Mesendoderm (in vitro differentiated cells): ENCODE data around the gene CHMP2A.
A peak's percentile ranks its signal among the peaks of the same experiment; 100 is the strongest.
"Not testable (repeated sequence)": the region's sequence is repeated elsewhere in the genome, so short reads cannot be mapped to it uniquely, and the experiment has no call there.

ENCODE experiments used
- DNase-seq: peaks from one replicate; pipeline ENCODE4 v3.0.0; 2013
- H2AK5ac ChIP-seq: 2 replicates; pipeline ENCODE4 v1.6.1; 2013; ENCODE audit warnings: low read length, inconsistent platforms
- H2BK120ac ChIP-seq: 2 replicates; pipeline ENCODE4 v1.6.1; 2013; ENCODE audit warnings: low read depth, mild to moderate bottlenecking, low read length, moderate library complexity, mixed read lengths
- H2BK15ac ChIP-seq: replicated peaks from 2 replicates; pipeline ENCODE4 v1.6.1; 2013; ENCODE audit warnings: low read depth, mild to moderate bottlenecking, moderate library complexity
- H2BK5ac ChIP-seq: 2 replicates; pipeline ENCODE4 v1.6.1; 2013; ENCODE audit warnings: low read length, inconsistent platforms
- H3K18ac ChIP-seq: 2 replicates; pipeline ENCODE4 v1.6.1; 2013; ENCODE audit warnings: mild to moderate bottlenecking, low read length, mixed read lengths
- H3K23ac ChIP-seq: one replicate; pipeline ENCODE4 v1.6.1; 2013; ENCODE audit warnings: low read length
- H3K27ac ChIP-seq: 2 replicates; pipeline ENCODE4 v1.5.1; 2013; ENCODE audit warnings: low read depth, mild to moderate bottlenecking, inconsistent platforms, low read length, moderate library complexity
- H3K27me3 ChIP-seq: 2 replicates; pipeline ENCODE4 v1.6.1; 2013; ENCODE audit warnings: low read length, control low read depth, mild to moderate bottlenecking, inconsistent platforms; ENCODE audit not compliant: insufficient read depth, poor library complexity
- H3K36me3 ChIP-seq: 2 replicates; pipeline ENCODE4 v1.6.1; 2013; ENCODE audit warnings: low read length, inconsistent platforms; ENCODE audit not compliant: control insufficient read depth, insufficient read depth
- H3K4ac ChIP-seq: one replicate; pipeline ENCODE4 v1.6.1; 2013; ENCODE audit warnings: low read depth, mild to moderate bottlenecking, low read length, moderate library complexity
- H3K4me1 ChIP-seq: 2 replicates; pipeline ENCODE4 v1.6.1; 2013; ENCODE audit warnings: low read depth, low read length, inconsistent platforms; ENCODE audit not compliant: control insufficient read depth
- H3K4me2 ChIP-seq: 2 replicates; pipeline ENCODE4 v1.6.1; 2013; ENCODE audit warnings: low read length
- H3K4me3 ChIP-seq: 2 replicates; pipeline ENCODE4 v1.5.1; 2013; ENCODE audit warnings: mild to moderate bottlenecking, low read length
- H3K56ac ChIP-seq: one replicate; pipeline ENCODE4 v1.6.1; 2013; ENCODE audit warnings: low read length
- H3K79me1 ChIP-seq: 2 replicates; pipeline ENCODE4 v1.6.1; 2013; ENCODE audit warnings: low read length, inconsistent platforms
- H3K79me2 ChIP-seq: 2 replicates; pipeline ENCODE4 v1.6.1; 2013; ENCODE audit warnings: mild to moderate bottlenecking, low read length; ENCODE audit not compliant: control insufficient read depth, insufficient read depth
- H3K9ac ChIP-seq: 2 replicates; pipeline ENCODE4 v1.6.1; 2013; ENCODE audit warnings: low read length, inconsistent platforms
- H4K5ac ChIP-seq: one replicate; pipeline ENCODE4 v1.6.1; 2013; ENCODE audit warnings: low read length
- H4K8ac ChIP-seq: one replicate; pipeline ENCODE4 v1.6.1; 2013; ENCODE audit warnings: low read depth, mild to moderate bottlenecking, control low read depth, low read length, moderate library complexity
- WGBS: extraction: QIAGEN DNeasy Blood & Tissue Kit; methylation state at CpG from one replicate; pipeline ENCODE4 v1.1.7; 2013; ENCODE audit warnings: low lambda C conversion rate, missing lambda C conversion rate; ENCODE audit not compliant: insufficient coverage; ENCODE audit errors: extremely low coverage; 5-methylcytosine and 5-hydroxymethylcytosine counted together

Gene CHMP2A

DNA sequence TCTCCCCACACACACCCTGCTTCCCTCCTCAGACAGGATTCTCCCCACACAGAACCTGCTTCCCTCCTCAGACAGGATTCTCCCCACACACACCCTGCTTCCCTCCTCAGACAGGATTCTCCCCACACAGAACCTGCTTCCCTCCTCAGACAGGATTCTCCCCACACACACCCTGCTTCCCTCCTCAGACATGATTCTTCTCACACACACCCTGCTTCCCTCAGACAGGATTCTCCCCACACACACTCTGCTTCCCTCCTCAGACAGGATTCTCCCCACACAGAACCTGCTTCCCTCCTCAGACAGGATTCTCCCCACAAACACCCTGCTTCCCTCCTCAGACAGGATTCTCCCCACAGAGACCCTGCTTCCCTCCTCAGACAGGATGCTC, 15.7 kb downstream of the CHMP2A start:
- H2BK120ac ChIP-seq, H3K9ac ChIP-seq, H3K27me3 ChIP-seq, H2BK5ac ChIP-seq, H3K79me2 ChIP-seq, H3K18ac ChIP-seq, H3K79me1 ChIP-seq, H4K5ac ChIP-seq, DNase-seq, H4K8ac ChIP-seq, H2BK15ac ChIP-seq, H3K4ac ChIP-seq, H3K4me3 ChIP-seq, H3K23ac ChIP-seq, H3K4me1 ChIP-seq, H3K36me3 ChIP-seq, H3K4me2 ChIP-seq, H3K27ac ChIP-seq: not testable (repeated sequence)
- Histone ChIP-seq H3K56ac (peak overlapping the region; percentile 73), H2AK5ac (peak overlapping the region; percentile 97)

DNA sequence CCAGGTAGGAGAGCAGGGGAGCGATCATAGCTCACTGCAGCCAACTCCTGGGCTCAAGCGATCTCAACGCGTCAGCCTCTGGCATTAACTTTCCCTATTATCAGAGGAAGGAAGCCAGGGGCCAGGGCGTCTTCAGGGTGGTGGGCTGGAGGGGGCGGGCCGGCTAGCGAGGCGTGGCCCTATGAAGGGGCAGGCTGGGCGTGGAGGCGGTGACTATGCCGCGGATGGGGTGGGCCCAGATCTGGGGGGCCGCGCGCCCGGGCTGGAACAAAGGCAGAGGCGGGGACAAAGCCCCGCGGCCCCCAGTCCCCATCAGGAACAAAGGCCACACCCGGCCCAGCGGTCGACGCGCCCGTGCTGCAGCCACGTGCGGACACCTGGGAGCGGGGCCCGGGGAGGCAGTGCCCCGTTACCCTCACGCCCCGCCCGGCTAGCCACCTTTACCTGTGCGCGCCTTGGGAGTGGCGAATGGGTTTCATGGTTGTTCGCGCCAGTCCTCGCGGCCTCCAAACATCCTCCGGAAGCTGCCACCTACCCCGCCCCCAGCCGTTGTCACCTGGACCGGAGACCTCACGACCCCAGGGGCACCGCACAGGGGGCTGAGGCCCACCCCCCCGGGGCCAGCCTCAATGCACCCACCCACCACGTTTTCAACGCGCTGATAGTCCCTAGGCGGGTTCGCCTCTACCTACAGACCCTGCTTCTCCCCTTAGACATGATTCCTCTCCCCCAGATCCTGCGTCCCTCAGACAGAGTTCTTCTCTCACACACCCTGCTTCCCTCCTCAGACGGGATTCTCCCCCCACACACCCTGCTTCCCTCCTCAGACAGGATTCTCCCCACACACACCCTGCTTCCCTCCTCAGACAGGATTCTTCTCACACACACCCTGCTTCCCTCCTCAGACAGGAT, 16.4 kb downstream of the CHMP2A start:
- peak; percentile 94 for DNase-seq
- Histone ChIP-seq H4K5ac (no peak overlapping the region), H2AK5ac (peak overlapping the region; percentile 90), H4K8ac (peak overlapping the region; percentile 57), H2BK15ac (no peak overlapping the region), H3K79me1 (no peaks in the 10 kb centered on the region), H3K18ac (peak overlapping the region; percentile 81), H3K4me2 (peak overlapping the region; percentile 78), H3K36me3 (no peaks in the 10 kb centered on the region), H3K27ac (peak overlapping the region; percentile 86), H3K4ac (peak overlapping the region; percentile 75), H2BK5ac (peak overlapping the region; percentile 80), H3K23ac (no peak overlapping the region), H2BK120ac (no peak overlapping the region), H3K79me2 (no peaks in the 10 kb centered on the region), H3K4me3 (no peak overlapping the region), H3K56ac (peak overlapping the region; percentile 94), H3K27me3 (no peaks in the 10 kb centered on the region), H3K9ac (peak overlapping the region; percentile 84), H3K4me1 (no peaks in the 10 kb centered on the region)
- WGBS: no CpG with 5 or more reads among the region's 55 CpGs

- Histone ChIP-seq H2AK5ac (no peak overlapping the region), H3K4me3 (no peak overlapping the region), H2BK5ac (no peak overlapping the region), H2BK15ac (no peak overlapping the region), H3K23ac (no peak overlapping the region), H4K8ac (no peak overlapping the region), H3K9ac (peak overlapping the region; percentile 70), H3K27me3 (no peaks in the 10 kb centered on the region), H3K79me2 (no peaks in the 10 kb centered on the region), H2BK120ac (no peak overlapping the region), H3K79me1 (no peaks in the 10 kb centered on the region), H3K4me2 (no peak overlapping the region), H3K4me1 (no peaks in the 10 kb centered on the region), H3K27ac (no peak overlapping the region), H4K5ac (no peak overlapping the region), H3K18ac (no peak overlapping the region), H3K4ac (no peak overlapping the region), H3K56ac (peak overlapping the region; percentile 72), H3K36me3 (no peaks in the 10 kb centered on the region)
- DNase-seq: no peak
- no CpG with 5 or more reads among the region's 8 CpGs for WGBS
These were observed 17.8 kb downstream of the CHMP2A start for GRCh38 chr19:58536852-58537798.

DNA sequence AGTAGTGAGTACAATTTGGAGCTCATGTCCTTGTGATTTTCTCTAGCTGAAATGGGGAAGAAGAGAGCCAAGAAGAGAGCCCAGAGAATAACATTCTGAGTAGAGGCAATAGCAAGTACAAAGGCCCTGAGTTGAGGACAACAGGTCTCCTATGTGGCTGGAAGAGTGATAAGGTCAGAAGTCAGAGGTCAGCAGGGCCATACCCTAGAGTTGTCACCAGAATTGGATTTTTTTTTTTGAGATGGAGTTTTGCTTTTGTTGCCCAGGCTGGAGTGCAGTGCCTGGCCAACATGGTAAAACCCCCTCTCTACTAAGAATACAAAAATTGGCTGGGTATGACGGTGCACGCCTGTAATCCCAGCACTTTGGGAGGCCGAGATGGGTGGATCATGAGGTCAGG, 19.0 kb downstream of the CHMP2A start:
- no peak overlapping the region for H2AK5ac ChIP-seq
- H2BK120ac ChIP-seq: no peak overlapping the region

DNA sequence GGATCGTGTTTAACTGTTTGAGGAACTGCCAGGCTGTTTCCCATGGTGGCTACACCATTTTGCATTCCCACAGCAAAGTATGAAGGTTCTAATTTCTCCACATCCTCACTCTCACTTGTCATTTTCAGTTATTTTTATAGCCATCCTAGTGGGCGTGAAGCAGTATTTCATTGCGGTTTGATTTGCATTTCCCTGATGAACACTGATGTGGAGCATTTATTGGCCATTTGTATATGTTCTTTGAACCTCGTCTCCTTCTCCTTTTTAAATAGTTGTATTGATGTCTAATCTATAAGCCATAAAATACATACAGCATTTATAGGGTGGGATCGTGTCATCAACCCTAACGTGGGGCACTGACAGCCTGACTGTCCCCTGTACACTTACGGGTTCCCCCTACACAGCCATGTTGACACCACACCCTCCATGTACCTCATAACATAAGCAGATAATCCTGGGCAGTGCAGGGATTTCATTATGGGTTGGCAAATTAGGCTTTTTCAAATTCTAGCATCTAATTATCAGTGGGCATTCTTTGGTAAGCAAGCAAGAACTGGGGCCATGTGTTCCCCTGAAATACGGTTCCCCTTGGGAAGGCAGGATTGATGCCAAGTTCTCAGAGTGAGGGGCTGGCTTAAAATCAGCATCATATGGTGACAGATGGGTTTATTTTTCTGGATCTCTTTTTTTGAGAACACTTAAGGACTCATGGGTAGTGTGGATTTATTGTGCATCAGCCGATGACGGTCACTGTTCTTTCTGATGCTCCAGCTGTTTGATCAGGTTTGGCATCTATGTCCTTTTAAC, 23.7 kb downstream of the CHMP2A start:
- no peaks in the 10 kb centered on the region for H3K4me1 ChIP-seq
- H3K23ac ChIP-seq: no peak overlapping the region
- H3K27ac ChIP-seq: no peak overlapping the region
- no peak overlapping the region for H3K4ac ChIP-seq
- no peak overlapping the region for H4K8ac ChIP-seq
- H2AK5ac ChIP-seq: no peak overlapping the region
- no peak overlapping the region for H2BK15ac ChIP-seq
- H4K5ac ChIP-seq: no peak overlapping the region
- no peak for DNase-seq
- H2BK120ac ChIP-seq: no peak overlapping the region
- H2BK5ac ChIP-seq: no peak overlapping the region
- no peaks in the 10 kb centered on the region for H3K79me2 ChIP-seq
- no peak overlapping the region for H3K56ac ChIP-seq
- WGBS: no CpG with 5 or more reads among the region's 10 CpGs
- H3K9ac ChIP-seq: no peak overlapping the region
- H3K79me1 ChIP-seq: no peaks in the 10 kb centered on the region
- H3K36me3 ChIP-seq: no peaks in the 10 kb centered on the region
- H3K4me3 ChIP-seq: no peak overlapping the region
- H3K4me2 ChIP-seq: no peak overlapping the region
- H3K27me3 ChIP-seq: no peaks in the 10 kb centered on the region
- H3K18ac ChIP-seq: no peak overlapping the region

More for the DNA sequence above, 19.0 kb downstream of the CHMP2A start:
- H4K8ac ChIP-seq: no peak overlapping the region
- no peaks in the 10 kb centered on the region for H3K36me3 ChIP-seq
- no peaks in the 10 kb centered on the region for H3K27me3 ChIP-seq
- no peaks in the 10 kb centered on the region for H3K4me1 ChIP-seq
- DNase-seq: no peak
- no peak overlapping the region for H4K5ac ChIP-seq
- H3K27ac ChIP-seq: no peak overlapping the region
- H3K79me1 ChIP-seq: no peaks in the 10 kb centered on the region
- H3K9ac ChIP-seq: no peak overlapping the region
- H3K79me2 ChIP-seq: no peaks in the 10 kb centered on the region
- H3K4ac ChIP-seq: no peak overlapping the region
- no peak overlapping the region for H3K56ac ChIP-seq
- H3K4me3 ChIP-seq: no peak overlapping the region
- H2BK15ac ChIP-seq: no peak overlapping the region
- H3K4me2 ChIP-seq: no peak overlapping the region
- WGBS: no CpG with 5 or more reads among the region's 3 CpGs
- H2BK5ac ChIP-seq: no peak overlapping the region
- H3K23ac ChIP-seq: no peak overlapping the region
- no peak overlapping the region for H3K18ac ChIP-seq
